Stimulated activated CD4-positive, alpha-beta T cell treated with anti-CD3 and anti-CD28 coated beads, Interleukin-4, amount 100 ng/mL, for 4 hours (primary cell): Measurements from ENCODE around the gene ADAD2.
"Not testable (repeated sequence)": the region's sequence is repeated elsewhere in the genome, so short reads cannot be mapped to it uniquely, and the experiment has no call there.

ENCODE experiments used
- DNase-seq, 2 experiments: peaks; one replicate each; pipeline ENCODE4 v3.0.0-alpha.2; 2020

The ADAD2 gene

DNA sequence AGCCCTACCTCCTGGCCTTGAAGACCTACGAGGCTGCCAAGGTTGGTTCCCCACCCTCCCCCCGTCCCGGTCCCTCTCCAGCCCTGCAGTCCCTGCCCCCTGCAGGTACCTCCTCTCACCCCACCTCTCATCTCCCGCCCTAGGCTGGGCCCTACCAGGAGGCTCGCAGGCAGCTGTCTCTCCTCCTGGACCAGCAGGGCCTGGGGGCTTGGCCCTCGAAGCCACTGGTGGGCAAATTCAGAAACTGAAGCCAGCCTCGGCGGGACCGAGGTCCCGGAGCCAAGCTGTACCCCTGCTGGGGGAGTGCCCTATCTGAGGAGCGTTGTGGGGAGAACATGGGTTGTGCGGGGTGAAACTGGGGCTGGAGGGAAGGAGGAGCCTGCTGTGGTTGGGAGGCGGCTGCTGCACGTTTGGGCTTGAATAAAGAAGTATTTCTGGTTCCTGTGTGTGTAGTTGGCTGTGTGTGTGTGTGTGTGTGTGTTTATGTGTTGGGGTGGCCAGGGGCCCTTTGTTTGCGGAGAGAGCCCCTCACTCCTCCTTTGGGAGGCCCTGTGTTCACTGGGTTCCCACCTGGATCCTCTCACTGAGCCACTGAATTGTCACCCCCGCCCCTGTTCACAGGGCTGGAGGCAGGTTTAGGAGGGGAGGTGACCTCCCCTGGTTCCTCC, 5.9 kb downstream of the ADAD2 start:
- DNase-seq, result no peak

DNA sequence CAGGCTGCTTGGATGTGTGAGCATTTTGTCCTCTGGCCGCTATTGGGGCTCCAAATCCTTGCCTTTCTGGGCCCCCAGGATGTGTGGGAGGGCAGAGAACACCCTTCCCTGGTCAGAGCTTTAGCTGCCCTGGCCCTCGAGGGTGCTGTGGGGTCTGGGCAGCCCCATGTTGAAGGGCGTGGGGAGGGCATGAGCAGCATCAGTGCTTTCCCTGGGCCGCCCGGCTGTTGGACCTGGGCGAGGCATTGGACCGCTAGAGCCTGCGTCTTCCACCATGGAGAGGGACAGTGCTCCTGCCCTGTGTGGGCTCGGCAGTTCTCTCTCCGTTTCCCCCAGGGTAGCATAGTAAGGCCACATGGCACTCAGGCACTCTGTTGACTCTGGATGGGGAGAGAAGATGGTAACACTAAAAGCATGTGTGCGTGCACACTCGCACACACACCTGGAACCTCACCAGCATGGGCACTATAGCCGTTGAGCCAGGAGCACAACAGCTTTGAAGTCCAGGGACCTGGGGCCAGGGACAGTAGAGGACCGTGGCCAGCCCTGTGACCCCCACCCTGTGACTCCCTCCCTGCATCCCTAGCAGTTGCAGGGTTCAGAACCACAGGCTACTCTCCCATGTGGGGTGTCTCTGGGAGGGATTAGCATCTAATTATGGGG, 6.6 kb downstream of the ADAD2 start:
- DNase-seq, result no peak

GRCh38 chr16:84198401-84198800, 7.4 kb downstream of the ADAD2 start:
- DNase-seq, result no peak

GRCh38 chr16:84199097-84199496, 8.1 kb downstream of the ADAD2 start:
- no peak for DNase-seq

GRCh38 chr16:84199861-84200260, 8.9 kb downstream of the ADAD2 start:
- DNase-seq, result no peak

DNA sequence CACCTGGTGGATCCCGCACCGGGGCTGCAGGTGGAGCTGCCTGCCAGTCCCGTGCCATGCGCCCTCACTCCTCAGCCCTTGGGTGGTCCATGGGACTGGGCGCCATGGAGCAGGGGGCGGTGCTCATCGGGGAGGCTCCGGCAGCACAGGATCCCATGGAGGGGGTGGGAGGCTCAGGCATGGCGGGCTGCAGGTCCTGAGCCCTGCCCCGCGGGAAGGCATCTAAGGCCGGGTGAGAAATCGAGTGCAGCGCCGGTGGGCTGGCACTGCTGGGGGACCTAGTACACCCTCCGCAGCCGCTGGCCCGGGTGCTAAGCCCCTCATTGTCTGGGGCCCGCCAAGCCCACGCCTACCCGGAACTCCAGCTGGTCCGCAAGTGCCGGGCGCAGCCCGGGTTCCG, 13.6 kb downstream of the ADAD2 start:
- DNase-seq, result not testable (repeated sequence)

- not testable (repeated sequence) for DNase-seq
These were observed 14.2 kb downstream of the ADAD2 start for GRCh38 chr16:84205123-84205522.

GRCh38 chr16:84205976-84206691, 15.2 kb downstream of the ADAD2 start:
- DNase-seq, result no peak

DNA sequence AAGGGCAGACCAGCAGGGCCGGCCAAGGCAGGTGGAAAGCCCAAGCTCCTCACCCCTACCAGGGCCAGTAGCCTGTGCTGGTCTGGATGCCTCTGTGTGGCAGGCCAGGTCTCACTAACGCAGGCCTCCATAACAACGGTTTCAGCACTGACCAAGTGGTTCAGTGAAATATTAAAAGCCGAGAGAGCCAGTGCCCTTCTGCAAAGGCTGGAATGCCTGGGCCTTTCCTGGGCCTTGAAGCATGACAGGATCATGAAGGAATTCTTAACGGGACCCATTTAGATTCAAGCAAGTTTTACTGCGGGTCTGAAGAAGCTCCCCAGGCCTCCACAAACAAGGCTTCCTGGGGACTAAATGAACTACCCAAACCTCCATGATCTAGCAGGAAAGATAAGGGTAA, 16.3 kb downstream of the ADAD2 start:
- no peak for DNase-seq

GRCh38 chr16:84207879-84208278, 16.9 kb downstream of the ADAD2 start:
- no peak for DNase-seq

DNA sequence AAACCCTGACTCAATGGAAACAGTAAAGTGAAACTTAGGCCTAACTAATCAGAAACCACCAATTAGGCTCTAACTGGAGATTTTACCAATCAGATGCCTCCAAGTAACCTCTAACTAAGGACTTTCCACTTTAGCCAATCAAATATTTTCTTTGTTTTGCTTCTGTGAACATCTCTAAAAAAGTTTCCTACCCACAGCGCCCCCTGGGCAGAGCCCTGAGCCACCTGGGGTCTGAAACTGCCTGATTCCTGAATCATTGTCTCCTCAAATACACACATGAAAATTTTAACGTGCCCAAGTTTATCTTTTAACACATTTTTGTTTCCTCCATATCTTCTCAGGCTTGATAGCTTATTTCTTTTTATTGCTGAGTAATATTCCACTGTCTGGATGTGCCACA, 19.0 kb downstream of the ADAD2 start:
- no peak for DNase-seq

GRCh38 chr16:84212154-84212553, 21.2 kb downstream of the ADAD2 start:
- no peak for DNase-seq

- no peak for DNase-seq
These were observed 21.7 kb downstream of the ADAD2 start for GRCh38 chr16:84212631-84213030.

GRCh38 chr16:84214451-84215066, 23.6 kb downstream of the ADAD2 start:
- no peak for DNase-seq

DNA sequence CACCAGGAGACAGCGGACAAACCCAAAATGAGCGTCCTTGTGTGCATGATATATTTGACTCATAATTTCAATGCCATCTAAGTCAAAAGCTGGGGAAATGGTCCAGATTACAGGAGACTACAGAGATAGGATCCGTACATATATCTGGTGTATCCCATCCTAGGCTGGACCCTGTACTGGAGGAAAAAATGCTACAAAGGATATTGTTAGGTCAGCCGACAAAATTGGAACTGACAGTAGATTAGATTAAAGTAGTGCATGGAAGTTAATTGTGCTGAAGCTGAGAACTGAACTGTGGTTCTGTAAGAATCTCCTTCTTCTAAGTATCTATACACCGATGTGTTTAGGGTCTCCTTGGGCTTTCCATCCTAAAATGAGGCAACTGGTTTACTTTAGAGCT, 24.6 kb downstream of the ADAD2 start:
- DNase-seq, result no peak

DNA sequence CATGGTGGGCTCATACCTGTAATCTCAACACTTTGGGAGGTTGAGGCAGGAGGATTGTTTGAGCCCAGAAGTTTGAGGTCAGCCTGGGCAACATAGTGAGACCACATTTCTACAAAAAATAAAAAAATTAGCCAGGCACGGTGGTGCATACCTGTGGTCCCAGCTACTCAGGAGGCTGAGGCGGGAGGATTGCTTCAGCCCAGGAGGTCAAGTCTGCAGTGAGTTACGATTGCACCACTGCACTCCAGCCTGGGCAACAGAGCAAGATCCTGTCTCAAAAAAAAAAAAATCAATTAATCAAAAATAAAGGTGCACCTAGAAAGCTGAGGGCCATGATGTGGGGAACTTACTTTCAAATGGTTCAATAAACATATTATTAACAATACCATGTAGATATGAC, 25.2 kb downstream of the ADAD2 start:
- not testable (repeated sequence) for DNase-seq

DNA sequence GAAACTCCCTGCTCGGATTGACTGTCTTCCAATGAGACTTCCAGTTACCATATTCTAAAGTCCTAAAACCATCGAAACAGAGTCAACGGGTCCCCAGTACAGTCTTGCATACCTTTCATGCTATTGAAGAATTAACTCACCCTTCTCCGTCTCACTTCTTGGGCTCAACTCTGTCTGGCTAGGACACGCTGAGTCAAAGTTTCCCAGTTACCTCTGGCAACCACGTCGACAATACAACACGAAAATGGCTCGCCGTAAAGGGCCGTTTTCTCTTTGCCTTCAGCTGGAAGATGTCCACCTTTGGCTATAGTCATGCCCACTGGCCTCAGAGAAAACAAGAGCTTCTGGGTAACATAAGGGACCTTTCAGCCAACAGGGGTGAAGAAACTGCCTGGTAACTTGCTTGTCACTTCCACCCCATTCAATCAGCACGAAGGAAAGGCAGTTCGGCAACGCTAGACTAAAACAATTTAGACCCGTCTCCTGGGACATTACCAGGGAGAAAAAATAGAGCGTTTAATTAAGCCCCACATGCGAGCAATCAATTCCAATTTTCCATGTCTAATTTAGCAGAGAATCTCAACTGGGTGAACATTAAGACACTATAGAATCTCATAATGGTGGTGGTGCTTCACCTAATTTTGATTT, 27.3 kb downstream of the ADAD2 start:
- DNase-seq, result no peak

- no peak for DNase-seq
These were observed 28.0 kb downstream of the ADAD2 start for GRCh38 chr16:84218956-84219355.

DNA sequence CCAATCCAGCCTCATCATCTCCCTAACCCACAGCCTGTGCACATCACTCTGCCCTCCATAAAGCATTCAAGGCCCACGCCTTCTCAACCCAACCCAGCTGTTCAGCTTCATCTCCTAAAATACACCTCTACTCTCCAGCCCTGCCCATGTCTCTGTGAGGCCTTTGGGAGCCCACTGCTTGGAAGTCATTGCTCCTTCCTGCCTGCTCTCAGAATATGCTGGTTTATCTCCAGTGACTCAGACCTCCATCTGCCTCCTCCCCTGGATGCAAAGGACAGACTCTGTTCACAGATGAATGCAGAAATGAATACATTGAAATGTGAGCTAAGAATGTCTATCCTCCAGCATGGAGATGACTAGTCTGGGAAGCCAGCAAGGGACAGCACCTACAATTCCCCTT, 29.9 kb downstream of the ADAD2 start:
- no peak for DNase-seq

- DNase-seq, result no peak
These were observed 32.5 kb downstream of the ADAD2 start for GRCh38 chr16:84223456-84223855.

- no peak for DNase-seq
These were observed 33.6 kb downstream of the ADAD2 start for GRCh38 chr16:84224554-84224953.

- DNase-seq, result no peak
These were observed 34.2 kb downstream of the ADAD2 start for GRCh38 chr16:84225126-84225525.

DNA sequence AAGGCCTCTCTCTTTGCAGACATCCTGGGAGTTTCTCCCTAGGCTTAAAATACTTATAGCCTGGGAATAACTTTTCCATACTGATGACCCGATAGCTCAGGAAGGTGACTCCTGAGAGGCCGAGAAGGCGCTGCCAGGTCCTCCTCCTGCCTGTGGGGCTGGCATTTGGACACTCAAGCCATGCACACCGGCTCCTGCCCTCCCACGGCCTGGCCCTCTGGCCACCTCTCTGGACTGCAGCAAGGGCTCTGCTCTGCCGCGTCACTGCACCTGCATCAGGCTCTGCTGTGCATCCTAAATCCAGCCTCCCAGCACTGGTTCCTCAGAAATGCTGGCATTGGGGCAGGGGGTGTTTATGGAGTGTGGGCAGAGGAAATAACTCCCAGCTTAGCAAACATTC, 34.6 kb downstream of the ADAD2 start:
- no peak for DNase-seq
